ENCODE measurements around the gene SNCB.

DNA sequence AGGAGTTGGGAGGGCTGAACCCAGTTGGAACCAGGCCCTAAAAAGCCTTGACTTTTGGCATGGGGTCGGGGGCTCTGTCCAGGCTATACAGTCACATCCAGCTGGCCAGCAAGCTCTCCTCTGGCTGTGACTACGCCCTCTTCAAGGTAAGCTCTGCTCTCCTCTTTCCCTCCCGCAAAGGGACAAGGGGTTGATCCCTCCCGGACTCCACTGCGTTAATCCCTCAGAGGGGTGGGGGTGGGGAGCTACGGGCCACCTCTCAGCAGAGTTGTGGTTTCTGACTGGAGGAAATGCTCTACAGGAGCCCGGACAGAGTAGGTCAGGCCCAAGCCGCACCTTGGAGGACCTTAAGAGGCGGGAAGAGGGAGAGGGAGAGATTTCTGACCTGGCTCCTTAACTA lies 14.0 kb upstream of the SNCB start:
- TF ChIP-seq CTCF (conservative IDR thresholded peaks at IDR 0.05; ENCODE audit: low read length) (no peak), EZH2phosphoT487 (IDR thresholded peaks at IDR 0.05; ENCODE audit: borderline replicate concordance) (no peak)

All from Loucy (cell line).